ENCODE measurements around the gene IL1RL2.

Gene IL1RL2

DNA sequence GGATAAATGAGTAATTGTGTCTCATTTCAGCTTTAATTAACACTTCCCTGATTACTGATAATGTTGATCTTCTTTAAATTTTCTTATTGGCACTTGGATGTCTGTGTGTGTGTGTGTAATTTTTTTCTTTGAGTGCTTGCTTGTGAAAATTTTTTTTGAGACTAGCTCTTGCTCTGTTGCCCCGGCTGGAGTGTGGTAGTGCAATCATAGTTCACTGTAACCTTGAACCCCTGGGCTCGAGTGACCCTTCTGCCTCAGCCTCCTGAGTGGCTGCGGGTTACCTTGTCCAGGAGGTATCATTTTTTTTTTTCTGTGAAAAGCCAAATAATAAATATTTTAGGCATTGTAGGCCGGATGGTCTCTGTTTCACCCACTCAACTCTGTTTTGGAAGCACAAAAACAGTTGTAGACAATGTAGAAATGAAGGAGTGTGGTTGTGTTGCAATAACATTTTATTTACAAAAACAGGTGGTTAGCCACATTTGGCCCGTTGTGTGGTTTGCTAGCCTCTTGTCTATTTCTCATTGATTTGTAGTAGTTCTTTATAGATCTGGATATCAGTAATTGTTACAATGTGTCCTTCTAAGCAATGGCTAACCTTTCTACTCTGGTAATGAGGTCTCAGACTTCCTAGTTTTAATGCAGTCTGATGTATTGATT lies 7.9 kb downstream of the IL1RL2 start:
- DNase-seq (ENCODE audit: low spot score): no peak

DNA sequence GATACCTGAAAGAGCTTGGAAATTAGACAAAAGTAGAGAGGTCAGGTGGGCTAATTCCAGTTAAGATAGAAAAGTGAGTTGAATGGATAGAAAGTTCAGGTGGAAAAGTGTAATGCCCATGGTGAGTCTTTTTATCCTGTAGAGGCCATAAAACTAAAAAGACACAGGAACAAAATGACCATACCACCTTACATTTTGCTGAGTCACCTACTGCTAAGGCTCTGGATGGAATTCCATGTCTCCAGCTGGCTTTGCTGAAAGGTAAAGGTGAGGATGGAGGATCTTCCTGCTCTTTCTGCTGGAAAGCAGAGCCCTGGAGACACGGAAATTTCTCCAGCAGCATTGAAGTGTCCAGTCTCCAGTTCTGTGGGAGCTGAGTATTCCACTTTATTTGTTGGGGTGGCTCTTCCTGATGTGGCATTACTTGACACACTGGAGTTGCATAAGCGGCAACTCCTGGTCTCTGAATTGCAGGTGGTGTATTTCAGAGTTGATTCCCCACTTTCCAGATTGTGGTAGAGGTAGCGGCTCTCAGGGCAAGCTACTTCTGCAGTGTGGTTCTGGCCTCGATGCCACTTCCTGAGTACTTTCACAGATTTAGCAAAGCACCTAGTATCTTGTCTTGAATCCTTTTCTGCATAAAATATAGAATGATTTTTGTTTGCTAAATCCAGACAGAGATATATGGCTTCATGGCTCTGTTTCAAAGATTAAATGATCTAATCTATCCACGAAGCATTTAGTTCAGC lies 10.7 kb downstream of the IL1RL2 start:
- no peak for DNase-seq (ENCODE audit: low spot score)

DNA sequence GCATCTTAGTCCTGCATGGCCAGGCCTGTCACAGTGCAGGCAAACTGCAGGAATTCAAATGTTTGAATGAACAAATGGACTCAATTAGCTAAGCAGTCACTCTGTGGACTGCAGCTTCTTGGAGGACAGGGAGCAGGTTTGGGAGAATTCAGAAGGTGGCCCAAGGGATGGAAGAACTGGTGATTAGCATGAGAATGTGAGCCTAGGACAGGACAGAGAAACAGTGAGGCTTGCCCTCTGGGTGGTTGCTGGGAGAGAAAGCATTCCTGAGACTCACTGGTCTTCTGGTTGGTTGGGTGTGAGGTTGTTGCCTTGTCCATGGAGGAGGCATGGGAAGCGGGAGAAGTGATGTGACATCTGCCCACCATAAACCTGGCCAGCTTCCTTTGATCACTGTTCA lies 13.7 kb downstream of the IL1RL2 start:
- DNase-seq (ENCODE audit: low spot score): no peak

DNA sequence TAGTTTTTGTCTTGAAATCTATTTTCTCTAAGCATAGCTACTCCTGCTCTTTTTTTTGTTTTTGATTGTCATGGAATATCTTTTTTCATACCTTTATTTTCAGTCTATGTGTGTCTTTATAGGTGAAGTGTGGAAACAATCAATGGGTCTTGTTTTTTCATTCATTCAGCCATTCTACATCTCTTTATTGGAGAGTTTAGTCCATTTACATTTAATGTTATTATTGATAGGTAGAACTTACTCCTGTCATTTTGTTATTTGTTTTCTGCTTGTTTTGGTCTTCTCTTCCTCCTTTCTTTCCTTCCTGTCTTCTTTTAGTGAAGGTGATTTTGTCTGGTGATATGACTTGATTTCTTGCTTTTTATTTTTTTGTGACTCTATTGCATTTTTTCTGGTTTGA lies 17.8 kb downstream of the IL1RL2 start:
- no peak for DNase-seq (ENCODE audit: low spot score)

DNA sequence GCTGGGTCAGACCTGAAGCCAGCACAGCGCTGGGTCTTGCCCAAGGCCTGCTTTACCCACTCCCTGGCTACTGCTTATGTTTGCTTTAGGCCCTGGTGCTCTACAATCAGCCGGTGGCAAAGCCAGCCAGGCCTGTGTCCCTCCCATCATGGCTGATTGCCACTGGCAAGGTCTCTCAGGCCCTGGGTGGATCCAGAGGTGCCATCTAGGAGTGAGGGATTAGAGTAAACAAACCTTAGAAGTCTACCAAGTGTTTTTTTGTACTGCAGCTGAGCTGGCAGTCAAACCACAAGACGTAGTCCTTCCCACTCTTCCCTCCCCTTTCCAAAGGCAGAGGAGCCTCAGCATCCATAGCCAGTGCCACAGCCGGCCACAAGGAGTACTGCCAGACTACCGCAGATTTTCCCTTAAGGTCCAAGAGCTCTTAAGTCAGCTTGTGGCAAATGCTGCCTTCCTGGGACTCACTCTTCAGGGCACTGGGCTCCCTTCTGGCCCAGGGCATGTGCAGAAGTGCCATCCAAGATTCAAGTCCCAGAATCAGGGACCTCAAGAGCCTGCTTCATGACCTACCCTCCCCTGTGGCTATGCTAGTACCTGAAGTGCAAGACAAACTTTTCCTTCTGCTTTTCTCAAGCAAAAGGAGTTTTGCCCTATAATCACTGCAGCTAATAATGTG lies 20.0 kb downstream of the IL1RL2 start:
- no peak for DNase-seq (ENCODE audit: low spot score)

DNA sequence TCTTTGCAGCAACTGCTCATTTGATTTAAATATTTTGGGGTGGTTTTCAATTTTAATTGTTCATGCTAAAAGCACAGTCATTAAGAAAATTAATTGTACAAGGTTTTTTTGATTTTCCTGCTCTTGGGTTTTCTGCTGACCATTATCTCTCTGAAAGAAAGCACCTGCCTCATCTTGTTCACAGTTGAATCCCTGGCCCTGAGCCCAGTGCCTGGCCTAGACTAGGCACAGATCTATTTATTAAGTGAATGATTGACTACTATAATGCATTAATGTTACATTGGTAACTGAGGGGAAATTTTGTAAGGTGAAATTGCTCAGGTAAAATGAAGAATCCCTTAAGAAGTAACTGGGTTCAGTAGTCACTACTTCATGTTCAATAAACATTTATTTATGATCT lies 22.0 kb downstream of the IL1RL2 start:
- DNase-seq (ENCODE audit: low spot score): no peak

DNA sequence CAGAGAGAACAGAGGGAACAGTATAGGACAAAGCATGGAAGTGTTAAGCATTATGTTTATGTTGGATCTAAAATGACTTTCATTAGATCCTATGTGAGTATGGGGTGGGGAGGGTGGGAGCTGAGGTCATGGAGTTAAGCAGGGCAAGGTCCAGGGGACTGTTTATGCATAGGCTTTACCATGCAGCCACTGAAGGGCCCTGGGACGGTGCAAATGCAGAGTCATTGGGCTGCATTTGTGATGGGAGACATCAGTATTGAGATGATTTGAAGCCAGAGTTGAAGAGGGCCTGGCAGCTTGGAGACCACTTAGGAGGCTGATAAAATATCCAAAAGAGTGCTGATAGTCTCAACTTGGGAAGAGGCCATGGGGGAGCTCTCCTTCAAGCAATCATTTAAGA lies 22.7 kb downstream of the IL1RL2 start:
- DNase-seq (ENCODE audit: low spot score): no peak

DNA sequence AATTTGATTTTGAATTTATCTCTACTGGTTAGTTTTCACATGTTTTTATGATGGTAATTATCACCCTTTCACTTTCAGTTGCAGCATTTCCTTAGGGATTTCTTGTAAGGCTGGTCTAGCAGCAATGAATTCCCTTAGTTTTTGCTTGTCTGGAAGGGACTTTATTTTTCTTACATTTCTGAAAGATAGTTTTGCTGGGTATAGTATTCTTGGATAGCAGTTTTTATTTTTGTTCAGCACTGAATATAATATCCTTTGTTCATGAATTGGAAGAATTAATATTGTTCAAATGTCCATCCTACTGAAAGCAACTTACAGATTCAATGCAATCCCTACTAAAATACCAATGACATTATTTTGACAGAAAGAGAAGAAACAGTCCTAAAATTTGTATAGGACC lies 30.2 kb downstream of the IL1RL2 start:
- no peak for DNase-seq (ENCODE audit: low spot score)

DNA sequence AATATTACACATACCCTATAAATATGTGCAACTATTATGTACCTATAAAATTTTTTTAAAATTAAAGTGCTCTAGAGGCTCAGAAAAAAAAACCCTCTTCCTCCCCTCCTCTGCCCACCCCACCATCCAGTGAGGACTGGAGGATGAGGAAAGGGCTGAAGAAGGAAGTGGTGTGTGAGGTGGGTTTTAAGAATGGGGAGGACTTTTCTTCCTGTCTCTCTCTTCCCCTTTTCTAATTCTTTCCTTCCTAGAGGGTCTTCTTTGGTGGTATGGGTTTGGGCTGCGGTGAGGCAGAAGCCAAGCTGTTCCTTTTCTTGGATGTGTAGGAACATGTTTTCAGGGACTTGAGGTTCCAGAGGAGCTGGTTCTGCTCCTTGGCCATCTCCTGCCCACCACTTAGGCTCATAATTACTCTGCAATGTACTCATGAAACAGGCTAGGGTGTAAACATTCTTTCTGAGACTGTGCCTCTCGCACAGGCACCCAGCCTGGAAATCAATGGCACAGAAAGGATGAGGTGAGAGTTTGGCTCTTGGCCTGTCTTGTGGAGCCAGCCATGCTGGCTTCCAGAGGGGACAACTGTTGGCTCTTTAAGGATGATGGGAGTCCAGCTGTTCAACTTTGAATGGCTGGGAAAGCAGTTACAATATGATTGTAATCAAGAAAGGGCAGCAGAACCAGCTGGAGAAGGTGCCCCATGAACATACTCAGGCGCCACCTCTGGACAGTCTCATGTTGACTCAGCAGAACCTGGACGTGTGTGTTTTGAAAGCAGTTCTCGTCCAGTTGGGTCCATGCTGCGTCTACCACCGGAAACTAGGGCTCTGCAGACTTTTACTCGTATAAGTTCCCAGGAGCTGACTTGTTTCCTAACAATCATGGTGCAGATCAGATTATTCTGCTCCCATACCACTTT lies 38.3 kb downstream of the IL1RL2 start:
- no peak for DNase-seq (ENCODE audit: low spot score)

DNA sequence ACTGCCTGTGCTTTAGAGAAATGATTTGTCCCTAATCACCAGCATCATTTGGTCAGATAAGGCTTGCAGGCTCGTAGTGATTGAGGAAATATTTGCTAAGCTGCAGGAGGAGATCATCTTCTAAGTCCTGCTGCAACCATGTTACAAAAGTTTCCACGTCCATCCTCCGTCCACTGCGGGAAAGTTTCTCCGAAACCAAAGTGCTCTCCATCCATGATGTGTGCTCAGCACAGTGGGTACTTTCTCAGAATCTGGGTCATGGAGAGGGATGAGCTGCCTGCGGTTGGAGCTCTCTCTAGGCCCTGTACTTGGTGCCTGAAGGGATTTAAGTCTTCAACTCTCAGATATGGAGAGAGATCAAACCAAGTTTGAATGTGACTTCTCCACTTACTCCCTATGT lies 39.3 kb downstream of the IL1RL2 start:
- no peak for DNase-seq (ENCODE audit: low spot score)

DNA sequence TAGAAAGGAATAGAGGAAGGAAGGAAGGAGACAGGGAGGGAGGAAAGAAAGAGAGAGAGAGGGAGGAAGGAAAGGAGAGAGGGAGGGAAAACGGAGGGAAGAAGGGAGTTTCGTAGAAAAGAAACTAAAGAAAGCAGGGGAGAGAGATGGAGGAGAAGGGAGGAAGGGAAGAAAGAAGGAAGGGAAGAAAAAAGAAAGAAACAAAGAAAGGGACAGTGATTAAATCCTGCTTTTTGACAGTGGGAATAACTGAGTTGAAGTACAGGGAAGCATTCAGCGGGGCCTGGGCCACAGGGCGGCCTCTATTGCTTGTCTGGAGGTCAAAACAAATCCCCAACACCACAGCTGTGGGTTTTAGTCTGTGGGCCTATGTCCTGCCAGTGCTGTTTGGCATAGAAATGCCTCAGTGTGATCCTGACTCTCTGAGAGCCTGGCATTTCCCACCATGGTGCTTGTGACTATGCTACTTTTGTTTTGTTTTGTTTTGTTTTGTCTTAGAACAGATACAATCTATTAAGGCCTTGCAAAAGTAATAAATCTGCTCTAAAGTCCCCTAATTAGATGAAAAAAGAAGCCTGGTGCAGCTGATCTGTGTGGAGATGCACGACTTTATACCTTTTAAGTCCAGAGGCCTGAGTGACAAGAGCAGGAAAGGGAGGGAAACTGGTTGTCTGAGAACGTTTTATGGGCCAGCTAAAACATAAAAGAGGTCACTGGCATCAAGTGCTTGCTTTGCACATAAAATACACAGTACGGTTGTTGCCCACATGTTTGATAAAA lies 40.0 kb downstream of the IL1RL2 start:
- DNase-seq (ENCODE audit: low spot score): no peak

DNA sequence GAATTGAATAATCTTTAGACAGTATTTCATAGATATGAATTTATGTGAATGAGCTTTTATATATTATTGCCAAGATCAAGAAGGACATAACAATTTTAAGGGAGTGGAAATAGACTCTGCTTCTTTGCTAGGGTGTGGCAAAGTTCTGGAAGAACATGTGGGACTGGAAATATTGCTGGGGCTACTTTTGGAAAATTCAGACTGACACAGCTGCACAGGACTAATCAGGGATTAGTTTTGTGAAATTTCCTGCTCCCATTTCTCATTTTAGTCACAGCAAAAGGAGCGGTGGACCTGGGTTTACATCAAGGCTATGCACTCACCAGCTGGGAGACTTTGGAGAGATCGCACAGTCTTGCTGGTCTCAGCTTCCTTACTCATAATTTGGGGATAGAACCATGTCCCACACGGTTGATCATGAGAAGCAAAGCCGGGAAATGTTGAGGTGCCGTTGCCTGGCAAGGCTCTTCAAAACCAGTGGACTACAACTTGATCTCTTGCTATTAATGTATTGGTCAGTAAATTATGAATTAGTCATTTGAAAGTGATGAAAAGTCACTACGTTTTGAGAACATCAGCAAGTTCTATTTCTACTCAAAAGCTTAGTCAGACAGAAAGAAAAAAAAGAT lies 42.4 kb downstream of the IL1RL2 start:
- no peak for DNase-seq (ENCODE audit: low spot score)

DNA sequence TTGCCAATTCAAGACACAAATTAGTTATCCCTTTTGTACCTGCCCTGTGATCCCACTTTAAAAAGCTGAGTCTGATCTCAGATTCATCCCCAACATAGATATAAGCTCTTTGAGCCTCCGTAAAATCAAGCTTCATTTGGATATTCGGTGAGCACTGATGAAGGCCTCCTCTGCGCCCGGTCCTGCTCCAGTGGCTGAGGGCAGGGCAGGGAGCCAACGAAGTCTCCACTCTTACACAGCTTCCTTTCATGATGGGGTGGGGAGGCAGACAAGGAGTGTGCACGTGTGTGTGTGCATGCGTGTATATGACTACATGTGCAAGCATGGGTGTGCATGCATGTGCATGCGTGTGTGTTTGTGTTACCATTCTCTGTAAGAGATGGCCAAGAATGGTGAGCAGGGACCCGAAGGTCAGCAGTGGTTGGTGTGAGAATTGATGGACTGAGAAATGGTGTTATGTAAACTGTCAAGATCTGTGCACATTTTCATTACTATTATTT lies 43.6 kb downstream of the IL1RL2 start:
- no peak for DNase-seq (ENCODE audit: low spot score)

DNA sequence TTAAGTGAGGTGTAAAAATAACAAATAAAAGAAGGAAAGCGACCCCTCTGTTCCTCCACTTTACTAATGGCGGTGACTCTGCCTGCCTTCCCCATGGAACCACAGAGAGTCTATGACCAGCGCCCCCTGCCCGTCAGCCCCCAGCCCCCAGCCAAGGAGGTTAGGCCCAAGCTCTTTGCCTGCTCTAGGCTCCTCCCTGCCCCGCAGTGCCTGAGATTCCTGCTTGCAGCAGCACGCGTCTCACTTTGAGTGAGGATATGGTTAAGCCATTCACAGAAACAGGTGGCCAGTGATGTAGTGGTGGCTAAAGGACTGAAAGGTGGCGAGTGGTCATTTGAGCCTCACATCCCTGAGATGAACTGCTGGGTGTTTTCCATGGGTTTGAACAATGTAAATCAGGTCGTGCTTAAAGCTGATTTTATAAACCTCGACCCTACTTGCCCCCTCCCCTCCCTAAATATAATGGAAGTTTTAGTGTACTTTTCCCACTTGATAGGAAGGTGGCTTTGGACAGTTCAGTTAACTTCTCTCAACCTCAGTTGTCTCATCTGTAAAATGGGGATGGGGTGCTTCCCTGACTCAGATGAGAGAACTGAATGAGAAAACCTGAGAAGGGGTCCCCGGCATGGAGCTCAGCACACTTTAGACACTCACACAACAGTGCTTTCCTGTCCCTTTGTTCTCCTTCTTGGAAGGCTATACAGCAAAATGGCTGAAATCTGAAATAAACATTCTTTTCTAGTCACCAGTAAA lies 46.5 kb downstream of the IL1RL2 start:
- no peak for DNase-seq (ENCODE audit: low spot score)

DNA sequence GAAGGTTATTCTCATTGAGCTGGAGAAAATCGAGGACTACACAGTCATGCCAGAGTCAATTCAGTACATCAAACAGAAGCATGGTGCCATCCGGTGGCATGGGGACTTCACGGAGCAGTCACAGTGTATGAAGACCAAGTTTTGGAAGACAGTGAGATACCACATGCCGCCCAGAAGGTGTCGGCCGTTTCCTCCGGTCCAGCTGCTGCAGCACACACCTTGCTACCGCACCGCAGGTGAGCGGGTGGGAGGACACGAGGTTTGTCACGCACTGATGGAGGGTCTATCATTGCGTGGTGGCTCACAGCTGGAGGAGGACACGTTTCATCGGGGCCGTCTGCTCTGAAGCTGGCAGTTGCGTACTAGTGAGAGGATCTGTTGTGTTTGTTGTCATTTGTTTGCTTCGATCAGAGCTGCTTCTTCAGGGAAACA lies 48.2 kb downstream of the IL1RL2 start:
- DNase-seq (ENCODE audit: low spot score): no peak

DNA sequence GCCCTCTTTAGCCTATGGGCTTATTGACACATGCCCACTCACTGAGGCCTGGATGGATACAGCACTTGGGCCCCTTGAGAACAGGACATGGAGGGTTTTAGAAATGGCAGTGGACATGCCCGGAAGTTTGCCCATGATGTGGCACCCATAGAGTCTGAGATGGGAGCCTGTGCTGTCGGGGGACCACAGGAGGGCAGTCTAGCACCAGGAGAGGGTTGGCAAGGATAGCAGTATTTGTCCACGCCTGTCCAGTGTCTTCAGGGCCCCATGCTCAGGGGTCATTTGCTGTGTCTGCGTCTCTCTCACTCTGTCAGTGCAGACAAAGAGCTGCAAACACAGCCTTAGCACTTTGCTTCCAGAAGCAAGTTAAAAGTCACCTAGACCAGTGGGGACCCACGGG lies 48.7 kb downstream of the IL1RL2 start:
- no peak for DNase-seq (ENCODE audit: low spot score)

DNA sequence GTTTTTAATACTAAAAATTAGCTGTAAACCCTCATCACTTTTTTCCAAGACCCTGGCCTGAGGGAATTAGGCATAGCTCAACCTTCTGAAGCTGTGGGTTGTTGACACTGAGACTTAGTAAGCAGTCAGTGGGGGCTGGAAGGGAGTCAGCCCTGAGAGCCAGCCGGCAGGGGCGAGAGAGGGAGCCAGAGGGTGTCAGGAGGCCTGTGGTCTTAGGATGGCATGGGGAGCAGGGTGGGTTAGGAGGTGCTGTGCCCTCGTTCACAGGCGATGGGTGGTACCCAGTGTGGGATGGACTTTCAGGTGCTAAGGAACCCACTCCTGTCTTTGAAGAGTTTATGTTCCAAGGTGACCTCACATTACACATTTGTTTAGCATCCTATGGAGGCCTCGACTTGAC lies 49.3 kb downstream of the IL1RL2 start:
- no peak for DNase-seq (ENCODE audit: low spot score)

DNA sequence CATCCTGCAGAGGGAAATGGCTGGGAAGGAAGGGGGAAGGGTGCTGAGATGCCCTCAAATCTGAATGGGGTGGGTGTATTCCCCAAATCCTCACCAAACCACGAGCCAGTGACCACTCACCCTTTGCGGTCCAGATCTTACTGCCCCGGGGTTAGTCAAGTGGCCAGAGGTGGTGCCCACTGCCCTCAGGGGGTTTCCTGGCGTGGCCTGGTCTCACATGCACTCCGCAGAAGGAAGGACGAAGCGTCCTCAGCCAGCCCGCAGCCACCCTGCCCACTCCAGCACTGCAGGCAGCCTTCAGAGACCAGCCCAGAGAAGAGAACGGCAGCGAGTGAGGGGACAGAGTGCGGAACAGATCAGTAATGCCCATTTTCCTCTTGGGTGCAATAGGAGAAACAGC lies 50.4 kb downstream of the IL1RL2 start:
- no peak for DNase-seq (ENCODE audit: low spot score)

DNA sequence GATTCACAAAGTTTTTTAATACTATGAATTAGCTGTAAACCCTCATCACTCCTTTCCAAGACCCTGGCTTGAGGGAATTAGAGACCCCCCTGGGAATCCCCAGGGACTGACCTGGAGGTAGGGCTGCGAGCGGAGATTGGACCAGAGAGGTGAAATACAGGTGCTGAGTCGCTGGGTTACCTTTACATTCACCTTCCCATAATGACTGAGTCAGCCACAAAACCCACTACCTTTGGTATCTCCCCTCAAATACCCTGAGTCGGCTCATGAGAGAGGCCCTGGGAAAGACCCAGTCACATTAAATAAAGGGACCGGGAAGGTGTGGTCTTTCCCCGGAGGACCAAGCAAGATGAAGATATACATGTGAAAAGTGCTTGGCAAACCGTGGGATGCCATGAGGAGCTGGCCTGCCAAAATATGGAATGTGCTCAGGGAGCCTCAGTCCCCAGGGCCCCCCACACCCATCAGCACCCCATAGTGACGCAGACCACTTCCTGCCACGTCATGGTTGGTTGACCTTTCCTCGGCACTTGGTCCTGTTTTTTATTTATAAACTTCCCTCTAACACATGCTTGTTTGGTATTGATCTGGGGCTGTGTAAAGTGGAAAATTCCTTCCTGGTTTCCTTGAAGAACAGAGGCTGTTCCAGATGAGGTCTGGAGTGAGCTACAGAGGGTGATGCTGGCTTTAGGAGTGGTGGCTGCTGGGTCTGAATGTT lies 51.4 kb downstream of the IL1RL2 start:
- no peak for DNase-seq (ENCODE audit: low spot score)

Data from cerebellar cortex (tissue), 1 donor.